NCI-H510A treated with DMSO at 0.1 percent for 48 hours (cell line): ENCODE results near the gene BFSP1.

Source experiments
- DNase-seq: peaks from one replicate; lab custom pipeline; 2025; lab: John Stamatoyannopoulos, UW

Gene BFSP1

GRCh38 chr20:17530716-17531664 lies at the start of gene BFSP1:
BFSP1 (minus strand) TSS chr20:17531379; CDS start chr20:17531329, 50 bp downstream.
- DNase-seq: peak; percentile 77

- DNase-seq: no peak
Measured at GRCh38 chr20:17580895-17581294, 49.7 kb upstream of the BFSP1 start.

- DNase-seq: no peak
Measured at GRCh38 chr20:17579369-17580039, 48.3 kb upstream of the BFSP1 start.

- no peak for DNase-seq
Measured at GRCh38 chr20:17576215-17576614, 45.0 kb upstream of the BFSP1 start.

- DNase-seq: no peak
Measured at GRCh38 chr20:17573463-17573862, 42.3 kb upstream of the BFSP1 start.

GRCh38 chr20:17572034-17572638 lies 41.0 kb upstream of the BFSP1 start:
- DNase-seq: peak; percentile 51

GRCh38 chr20:17571153-17571527 lies 40.0 kb upstream of the BFSP1 start:
- DNase-seq: no peak

GRCh38 chr20:17570347-17571152 lies 39.4 kb upstream of the BFSP1 start:
- DNase-seq: peak; percentile 60

GRCh38 chr20:17569616-17570346 lies 38.6 kb upstream of the BFSP1 start, which contains the start of gene DSTN:
DSTN (plus strand) TSS chr20:17570075; CDS start chr20:17570209, 134 bp downstream.
- peak; percentile 99 for DNase-seq

GRCh38 chr20:17568972-17569521 lies 37.9 kb upstream of the BFSP1 start:
- DNase-seq: peak; percentile 57

- DNase-seq: peak; percentile 35
Measured at GRCh38 chr20:17568045-17568788, 37.0 kb upstream of the BFSP1 start.

- no peak for DNase-seq
Measured at GRCh38 chr20:17566345-17566744, 35.2 kb upstream of the BFSP1 start.

GRCh38 chr20:17565169-17565845 lies 34.1 kb upstream of the BFSP1 start:
- no peak for DNase-seq

GRCh38 chr20:17562804-17563305 lies 31.7 kb upstream of the BFSP1 start:
- DNase-seq: no peak

- DNase-seq: no peak
Measured at GRCh38 chr20:17560344-17561074, 29.3 kb upstream of the BFSP1 start.

GRCh38 chr20:17559338-17559737 lies 28.2 kb upstream of the BFSP1 start:
- no peak for DNase-seq

GRCh38 chr20:17558941-17559304 lies 27.7 kb upstream of the BFSP1 start:
- DNase-seq: no peak

GRCh38 chr20:17558154-17558940 lies 27.2 kb upstream of the BFSP1 start:
- peak; percentile 77 for DNase-seq
